LHCN-M2 (cell line): ENCODE measurements around the gene THOC1. TPM values are rescaled to one million over a fixed set of nuclear protein-coding genes. Genes with fewer than 3 reads are reported as not detected.
"Not testable (repeated sequence)": the region's sequence is repeated elsewhere in the genome, so short reads cannot be mapped to it uniquely, and the experiment has no call there.

Experiments
- DNase-seq: peaks from one replicate; pipeline ENCODE4 v3.0.0-alpha.2; 2012; ENCODE audit warnings: low read depth
- polyA plus RNA-seq: library from polyadenylated mRNA; unstranded; fragments of >200 nt; gene quantifications from one replicate; pipeline ENCODE4 v1.2.1, GENCODE V29; 2012; ENCODE audit warnings: missing spikeins
- total RNA-seq: library from RNA; depleted of rRNA; stranded (reverse); fragments of >200 nt; gene quantifications from 2 replicates; pipeline ENCODE4 v1.2.3, GENCODE V29; 2014; rRNA removed

The THOC1 gene
- 35.8 and 38.1 TPM in 2 replicates for total RNA-seq
- polyA plus RNA-seq = 9.9 TPM

GRCh38 chr18:267688-268552 lies at the start of gene THOC1:
Gene THOC1, minus strand, starts transcription at chr18:268047. Its CDS starts 28 bp downstream, at chr18:268019.
- DNase-seq = peak; percentile 90

- no peak for DNase-seq
Observed at GRCh38 chr18:317618-318017, 49.8 kb upstream of the THOC1 start.

- peak; percentile 65 for DNase-seq
Observed at GRCh38 chr18:316393-316792, 48.5 kb upstream of the THOC1 start.

- no peak for DNase-seq
Observed at GRCh38 chr18:313931-314330, 46.1 kb upstream of the THOC1 start.

GRCh38 chr18:312415-312814 lies 44.6 kb upstream of the THOC1 start:
- DNase-seq = no peak

GRCh38 chr18:310042-310441 lies 42.2 kb upstream of the THOC1 start:
- no peak for DNase-seq

GRCh38 chr18:308086-308485 lies 40.2 kb upstream of the THOC1 start:
- DNase-seq = not testable (repeated sequence)

GRCh38 chr18:306608-307255 lies 38.9 kb upstream of the THOC1 start:
- DNase-seq = no peak

GRCh38 chr18:305003-305501 lies 37.2 kb upstream of the THOC1 start:
- peak; percentile 18 for DNase-seq

- DNase-seq = no peak
Observed at GRCh38 chr18:303607-304006, 35.8 kb upstream of the THOC1 start.

- no peak for DNase-seq
Observed at GRCh38 chr18:303011-303410, 35.2 kb upstream of the THOC1 start.

- DNase-seq = no peak
Observed at GRCh38 chr18:302097-302496, 34.2 kb upstream of the THOC1 start.

- DNase-seq = no peak
Observed at GRCh38 chr18:297936-298335, 30.1 kb upstream of the THOC1 start.

- peak; percentile 16 for DNase-seq
Observed at GRCh38 chr18:295756-296490, 28.1 kb upstream of the THOC1 start.

- DNase-seq = no peak
Observed at GRCh38 chr18:294566-294965, 26.7 kb upstream of the THOC1 start.

GRCh38 chr18:293536-293935 lies 25.7 kb upstream of the THOC1 start:
- DNase-seq = peak; percentile 29

GRCh38 chr18:292271-292670 lies 24.4 kb upstream of the THOC1 start:
- DNase-seq = no peak

- not testable (repeated sequence) for DNase-seq
Observed at GRCh38 chr18:289970-290369, 22.1 kb upstream of the THOC1 start.

- DNase-seq = no peak
Observed at GRCh38 chr18:289026-289425, 21.2 kb upstream of the THOC1 start.

GRCh38 chr18:286515-287310 lies 18.9 kb upstream of the THOC1 start:
- peak; percentile 28 for DNase-seq

GRCh38 chr18:285817-286216 lies 18.0 kb upstream of the THOC1 start:
- no peak for DNase-seq
